ENCODE measurements around the gene IFRD2. TPM values are rescaled to one million over a fixed set of nuclear protein-coding genes. Genes with fewer than 3 reads are reported as not detected.

IFRD2 gene
- total and polyA plus RNA-seq, 2 experiments from 2014 or later: 85.4 to 90.2 TPM

DNA sequence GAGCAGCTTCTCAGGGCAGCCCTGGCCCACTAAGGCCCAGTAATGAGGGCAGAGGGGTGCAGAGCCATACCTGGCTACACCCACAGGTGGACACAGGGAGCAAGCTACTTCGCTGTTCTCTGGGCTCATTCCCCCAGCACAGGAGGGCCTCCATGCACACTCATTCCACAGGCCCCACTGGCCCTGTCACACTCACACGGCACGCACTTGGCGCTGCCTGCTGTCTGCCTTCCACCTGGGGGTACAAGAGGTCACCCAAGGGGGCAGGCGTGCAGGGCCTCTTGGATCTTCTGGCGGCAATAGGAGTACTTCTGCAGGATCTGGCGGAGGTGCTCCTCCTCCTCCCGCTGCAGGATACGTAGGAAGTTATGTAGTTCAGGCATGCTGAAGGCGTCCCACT, 38.1 kb upstream of the IFRD2 start:
- Histone ChIP-seq H3K4me2 (ENCODE audit: unreplicated experiment) (no peak overlapping the region), H3K4me1 (ENCODE audit: insufficient read depth) (peaks cover 37% of the 10 kb centered on the region), H3F3A (ENCODE audit: insufficient read depth) (peaks cover 45% of the 10 kb centered on the region), H3K27me3 (replicated peaks; ENCODE audit: insufficient read depth) (no peaks in the 10 kb centered on the region), H3K27ac (no peak overlapping the region), H2AFZ (no peak overlapping the region), H3K79me2 (ENCODE audit: insufficient read depth) (peaks cover 69% of the 10 kb centered on the region), H3K36me3 (ENCODE audit: low read depth) (peaks cover 23% of the 10 kb centered on the region), H4K20me1 (ENCODE audit: insufficient read depth) (no peaks in the 10 kb centered on the region; the same call in 1 of the 2 replicates), H3K9ac (no peak overlapping the region), H3K9me2 (ENCODE audit: insufficient read depth) (no peaks in the 10 kb centered on the region), H3K9me3 (ENCODE audit: low read depth) (no peaks in the 10 kb centered on the region), H3K4me3 (no peak overlapping the region)
- DNase-seq: no peak
- in situ Hi-C loops (cut with MboI): no loop called here
- TF ChIP-seq EZH2 (IDR thresholded peaks at IDR 0.05; ENCODE audit: insufficient read depth, poor library complexity, severe bottlenecking) (no peak), EZH2phosphoT487 (IDR thresholded peaks at IDR 0.05; ENCODE audit: insufficient read depth, low read depth) (no peak)
- 90 to 92% methylated on average over 10 of the region's 10 CpGs for WGBS, 2 experiments (ENCODE audit: low coverage in 1 of 2, low lambda C conversion rate in 2 of 2, missing lambda C conversion rate in 2 of 2)

- Histone ChIP-seq H4K20me1 (ENCODE audit: insufficient read depth) (no peaks in the 10 kb centered on the region), H3K4me2 (ENCODE audit: unreplicated experiment) (peak within 1 kb of the TSS; percentile 79), H3K9ac (peak within 1 kb of the TSS; percentile 88), H3K36me3 (ENCODE audit: low read depth) (peaks cover 23% of the 10 kb centered on the region), H3K9me2 (ENCODE audit: insufficient read depth) (no peaks in the 10 kb centered on the region), H3K9me3 (ENCODE audit: low read depth) (no peaks in the 10 kb centered on the region), H3K27ac (peak within 1 kb of the TSS; percentile 76), H3K79me2 (ENCODE audit: insufficient read depth) (peaks cover 47% of the 10 kb centered on the region), H3K4me3 (peak within 1 kb of the TSS; percentile 82), H3K4me1 (ENCODE audit: insufficient read depth) (peaks cover 15% of the 10 kb centered on the region), H3F3A (ENCODE audit: insufficient read depth) (peaks cover 31% of the 10 kb centered on the region), H3K27me3 (replicated peaks; ENCODE audit: insufficient read depth) (no peaks in the 10 kb centered on the region), H2AFZ (peak within 1 kb of the TSS; percentile 68)
- peak; percentile 100 for DNase-seq
- in situ Hi-C loops (cut with MboI): no loop called here
- TF ChIP-seq EZH2phosphoT487 (IDR thresholded peaks at IDR 0.05; ENCODE audit: insufficient read depth, low read depth) (no peak), EZH2 (IDR thresholded peaks at IDR 0.05; ENCODE audit: insufficient read depth, poor library complexity, severe bottlenecking) (no peak)
- WGBS, 2 experiments (ENCODE audit: low coverage in 1 of 2, low lambda C conversion rate in 2 of 2, missing lambda C conversion rate in 2 of 2): 1% methylated on average over 36 to 37 of the region's 55 CpGs
Measured at GRCh38 chr3:50327943-50328691, 35.9 kb upstream of the IFRD2 start, which contains the start of gene TUSC2. Gene TUSC2 (minus strand): TSS chr3:50328223. CDS start chr3:50328099, 124 bp downstream.

- no peak overlapping the region for H2AFZ ChIP-seq
- H3F3A ChIP-seq (ENCODE audit: insufficient read depth): peaks cover 31% of the 10 kb centered on the region
- H3K4me1 ChIP-seq (ENCODE audit: insufficient read depth): peaks cover 17% of the 10 kb centered on the region
- in situ Hi-C loops (cut with MboI): no loop called here
- peak overlapping the region; percentile 82 for H3K4me3 ChIP-seq
- H3K79me2 ChIP-seq (ENCODE audit: insufficient read depth): peaks cover 37% of the 10 kb centered on the region
- H3K9me2 ChIP-seq (ENCODE audit: insufficient read depth): no peaks in the 10 kb centered on the region
- no peaks in the 10 kb centered on the region for H4K20me1 ChIP-seq (ENCODE audit: insufficient read depth)
- H3K27me3 ChIP-seq (replicated peaks; ENCODE audit: insufficient read depth): no peaks in the 10 kb centered on the region
- H3K27ac ChIP-seq: 0 out of 2 replicates have a peak overlapping the region, but pooled peaks have one; percentile 76
- peak overlapping the region; percentile 79 for H3K4me2 ChIP-seq (ENCODE audit: unreplicated experiment)
- peaks cover 23% of the 10 kb centered on the region for H3K36me3 ChIP-seq (ENCODE audit: low read depth)
- H3K9me3 ChIP-seq (ENCODE audit: low read depth): no peaks in the 10 kb centered on the region
- no peak for DNase-seq
- TF ChIP-seq EZH2phosphoT487 (IDR thresholded peaks at IDR 0.05; ENCODE audit: insufficient read depth, low read depth) (no peak), EZH2 (IDR thresholded peaks at IDR 0.05; ENCODE audit: insufficient read depth, poor library complexity, severe bottlenecking) (no peak)
- 51 to 52% methylated on average over 4 of the region's 4 CpGs for WGBS, 2 experiments (ENCODE audit: low coverage in 1 of 2, low lambda C conversion rate in 2 of 2, missing lambda C conversion rate in 2 of 2)
- H3K9ac ChIP-seq: peak overlapping the region; percentile 88
Measured at GRCh38 chr3:50327129-50327528, 34.9 kb upstream of the IFRD2 start.

- no peak for DNase-seq
- no peaks in the 10 kb centered on the region for H3K9me2 ChIP-seq (ENCODE audit: insufficient read depth)
- peaks cover 29% of the 10 kb centered on the region for H3F3A ChIP-seq (ENCODE audit: insufficient read depth)
- H3K79me2 ChIP-seq (ENCODE audit: insufficient read depth): peaks cover 27% of the 10 kb centered on the region
- H3K9ac ChIP-seq: no peak overlapping the region; the same call in 1 of the 2 replicates
- no peak overlapping the region for H3K27ac ChIP-seq
- H2AFZ ChIP-seq: no peak overlapping the region
- TF ChIP-seq EZH2 (IDR thresholded peaks at IDR 0.05; ENCODE audit: insufficient read depth, poor library complexity, severe bottlenecking) (no peak), EZH2phosphoT487 (IDR thresholded peaks at IDR 0.05; ENCODE audit: insufficient read depth, low read depth) (no peak)
- WGBS, 2 experiments (ENCODE audit: low coverage in 1 of 2, low lambda C conversion rate in 2 of 2, missing lambda C conversion rate in 2 of 2): 96 to 99% methylated on average over 8 of the region's 8 CpGs
- no peaks in the 10 kb centered on the region for H3K27me3 ChIP-seq (replicated peaks; ENCODE audit: insufficient read depth)
- no peak overlapping the region for H3K4me3 ChIP-seq
- peaks cover 21% of the 10 kb centered on the region for H3K4me1 ChIP-seq (ENCODE audit: insufficient read depth)
- no peaks in the 10 kb centered on the region for H3K9me3 ChIP-seq (ENCODE audit: low read depth)
- in situ Hi-C loops (cut with MboI): no loop called here
- H3K36me3 ChIP-seq (ENCODE audit: low read depth): peaks cover 21% of the 10 kb centered on the region
- no peaks in the 10 kb centered on the region for H4K20me1 ChIP-seq (ENCODE audit: insufficient read depth)
- H3K4me2 ChIP-seq (ENCODE audit: unreplicated experiment): no peak overlapping the region
Measured at GRCh38 chr3:50326182-50326541, 33.9 kb upstream of the IFRD2 start.
